Measurements from ENCODE around the gene LTA.

- TF ChIP-seq CTCF (tag by site-specific recombination; IDR thresholded peaks at IDR 0.05): no peak
- TF ChIP-seq ZFP37 (tag by site-specific recombination; IDR thresholded peaks at IDR 0.05): no peak
- TF ChIP-seq TSHZ1 (tag by site-specific recombination; IDR thresholded peaks at IDR 0.05; ENCODE audit: borderline replicate concordance): no peak
- TF ChIP-seq ZNF335 (tag by site-specific recombination; conservative IDR thresholded peaks at IDR 0.05): no peak
These were observed 31.4 kb upstream of the LTA start for GRCh38 chr6:31540640-31541039.
